ENCODE data around the gene DAP.

Gene DAP

GRCh38 chr5:10708189-10708944 lies 52.7 kb downstream of the DAP start:
- H3K4me2 ChIP-seq (ENCODE audit: low read depth, low read length, poor library complexity, severe bottlenecking), result no peak overlapping the region
- H3K27ac ChIP-seq (ENCODE audit: low read depth, low read length), result no peak overlapping the region
- TF ChIP-seq, protein P1, sequence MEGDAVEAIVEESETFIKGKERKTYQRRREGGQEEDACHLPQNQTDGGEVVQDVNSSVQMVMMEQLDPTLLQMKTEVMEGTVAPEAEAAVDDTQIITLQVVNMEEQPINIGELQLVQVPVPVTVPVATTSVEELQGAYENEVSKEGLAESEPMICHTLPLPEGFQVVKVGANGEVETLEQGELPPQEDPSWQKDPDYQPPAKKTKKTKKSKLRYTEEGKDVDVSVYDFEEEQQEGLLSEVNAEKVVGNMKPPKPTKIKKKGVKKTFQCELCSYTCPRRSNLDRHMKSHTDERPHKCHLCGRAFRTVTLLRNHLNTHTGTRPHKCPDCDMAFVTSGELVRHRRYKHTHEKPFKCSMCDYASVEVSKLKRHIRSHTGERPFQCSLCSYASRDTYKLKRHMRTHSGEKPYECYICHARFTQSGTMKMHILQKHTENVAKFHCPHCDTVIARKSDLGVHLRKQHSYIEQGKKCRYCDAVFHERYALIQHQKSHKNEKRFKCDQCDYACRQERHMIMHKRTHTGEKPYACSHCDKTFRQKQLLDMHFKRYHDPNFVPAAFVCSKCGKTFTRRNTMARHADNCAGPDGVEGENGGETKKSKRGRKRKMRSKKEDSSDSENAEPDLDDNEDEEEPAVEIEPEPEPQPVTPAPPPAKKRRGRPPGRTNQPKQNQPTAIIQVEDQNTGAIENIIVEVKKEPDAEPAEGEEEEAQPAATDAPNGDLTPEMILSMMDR (IDR thresholded peaks at IDR 0.05; ENCODE audit: insufficient read depth, low read length, poor library complexity, severe bottlenecking), result no peak
- H3F3A ChIP-seq (ENCODE audit: insufficient read depth), result no peaks in the 10 kb centered on the region
- no peaks in the 10 kb centered on the region for H3K36me3 ChIP-seq (ENCODE audit: low read length)
- H3K27me3 ChIP-seq (ENCODE audit: low read length), result no peaks in the 10 kb centered on the region
- H3K4me3 ChIP-seq (ENCODE audit: insufficient read depth, low read length, poor library complexity, severe bottlenecking), result no peak overlapping the region
- no peaks in the 10 kb centered on the region for H3K79me2 ChIP-seq (ENCODE audit: insufficient read depth, low read length)
- H2AFZ ChIP-seq (ENCODE audit: low read depth, low read length, severe bottlenecking), result no peak overlapping the region
- H3K9me3 ChIP-seq (ENCODE audit: insufficient read depth, low read length), result no peaks in the 10 kb centered on the region
- H3K9ac ChIP-seq (ENCODE audit: low read length), result no peak overlapping the region
- H4K20me1 ChIP-seq (ENCODE audit: low read depth, low read length), result no peaks in the 10 kb centered on the region
- H3K9me2 ChIP-seq (replicated peaks; ENCODE audit: insufficient read depth, low read length), result no peaks in the 10 kb centered on the region

DNA sequence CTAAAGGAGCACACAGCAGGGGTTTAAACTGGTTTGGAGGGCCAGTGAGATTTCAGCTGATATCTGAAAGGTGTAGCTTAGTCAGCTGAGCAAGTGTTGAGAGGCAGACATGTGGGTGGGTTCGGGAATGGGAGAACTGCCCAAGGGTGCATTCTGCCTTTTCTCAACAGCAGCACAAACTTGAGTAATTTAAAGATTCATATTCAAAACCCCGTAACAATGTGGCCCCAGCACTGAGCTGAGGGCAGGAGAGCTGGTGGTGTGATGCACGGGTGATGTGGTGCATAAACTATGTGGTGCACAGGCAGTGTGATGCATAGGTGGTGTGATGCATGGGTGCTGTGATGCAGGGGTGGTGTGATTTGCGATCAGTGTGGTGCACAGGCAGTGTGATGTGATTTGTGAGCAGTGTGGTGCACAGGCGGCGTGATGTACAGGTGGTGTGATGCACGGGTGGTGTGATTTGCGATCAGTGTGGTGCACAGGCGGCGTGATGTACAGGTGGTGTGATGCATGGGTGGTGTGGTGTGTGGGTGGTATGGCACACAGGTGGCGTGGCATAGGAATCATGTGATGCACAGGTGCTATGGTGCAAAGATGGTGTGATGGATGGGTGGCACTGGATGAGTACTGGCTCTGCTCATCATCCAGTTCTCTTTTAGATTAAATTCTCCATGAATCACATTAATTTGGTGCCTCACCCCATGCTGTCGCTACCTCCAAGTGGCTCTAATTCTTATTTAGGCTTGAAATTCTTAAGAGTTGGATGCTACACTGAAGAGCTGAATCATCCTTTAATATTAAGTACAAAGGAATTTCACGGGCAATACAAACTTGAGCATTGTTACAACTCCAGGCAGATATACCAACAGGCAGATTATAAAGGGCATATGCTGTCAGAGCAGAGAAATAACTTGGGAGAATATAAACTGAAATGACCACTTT lies 53.6 kb downstream of the DAP start:
- Histone ChIP-seq H3K27ac (ENCODE audit: low read depth, low read length) (no peak overlapping the region), H3K4me2 (ENCODE audit: low read depth, low read length, poor library complexity, severe bottlenecking) (no peak overlapping the region), H3K4me3 (ENCODE audit: insufficient read depth, low read length, poor library complexity, severe bottlenecking) (no peak overlapping the region), H3K9ac (ENCODE audit: low read length) (no peak overlapping the region), H4K20me1 (ENCODE audit: low read depth, low read length) (no peaks in the 10 kb centered on the region), H3K9me2 (replicated peaks; ENCODE audit: insufficient read depth, low read length) (no peaks in the 10 kb centered on the region), H3K36me3 (ENCODE audit: low read length) (no peaks in the 10 kb centered on the region), H2AFZ (ENCODE audit: low read depth, low read length, severe bottlenecking) (no peak overlapping the region), H3K79me2 (ENCODE audit: insufficient read depth, low read length) (no peaks in the 10 kb centered on the region), H3K27me3 (ENCODE audit: low read length) (no peaks in the 10 kb centered on the region), H3F3A (ENCODE audit: insufficient read depth) (no peaks in the 10 kb centered on the region), H3K9me3 (ENCODE audit: insufficient read depth, low read length) (no peaks in the 10 kb centered on the region)
- no peak for TF ChIP-seq EZH2phosphoT487 (conservative IDR thresholded peaks at IDR 0.05; ENCODE audit: low read length)
- TF ChIP-seq, protein P1 (IDR thresholded peaks at IDR 0.05; ENCODE audit: insufficient read depth, low read length, poor library complexity, severe bottlenecking), result no peak

- no peaks in the 10 kb centered on the region for H3K27me3 ChIP-seq (ENCODE audit: low read length)
- H3K9ac ChIP-seq (ENCODE audit: low read length), result no peak overlapping the region
- no peak overlapping the region for H3K4me3 ChIP-seq (ENCODE audit: insufficient read depth, low read length, poor library complexity, severe bottlenecking)
- no peaks in the 10 kb centered on the region for H3K36me3 ChIP-seq (ENCODE audit: low read length)
- no peak overlapping the region for H2AFZ ChIP-seq (ENCODE audit: low read depth, low read length, severe bottlenecking)
- H3K79me2 ChIP-seq (ENCODE audit: insufficient read depth, low read length), result no peaks in the 10 kb centered on the region
- H3K9me3 ChIP-seq (ENCODE audit: insufficient read depth, low read length), result no peaks in the 10 kb centered on the region
- no peaks in the 10 kb centered on the region for H3K9me2 ChIP-seq (replicated peaks; ENCODE audit: insufficient read depth, low read length)
- H3K4me2 ChIP-seq (ENCODE audit: low read depth, low read length, poor library complexity, severe bottlenecking), result no peak overlapping the region
- no peak for TF ChIP-seq EZH2phosphoT487 (conservative IDR thresholded peaks at IDR 0.05; ENCODE audit: low read length)
- TF ChIP-seq, protein P1 (IDR thresholded peaks at IDR 0.05; ENCODE audit: insufficient read depth, low read length, poor library complexity, severe bottlenecking), result no peak
- H3K27ac ChIP-seq (ENCODE audit: low read depth, low read length), result no peak overlapping the region
- H3F3A ChIP-seq (ENCODE audit: insufficient read depth), result 0 out of 2 replicates have a peak, but pooled peaks cover under 1% of the 10 kb centered on the region
- H4K20me1 ChIP-seq (ENCODE audit: low read depth, low read length), result no peaks in the 10 kb centered on the region
Measured at GRCh38 chr5:10706326-10706725, 54.7 kb downstream of the DAP start.

Data from SU-DHL-6 (cell line).